IMR-90 (cell line): ENCODE measurements around the gene TLCD5. TPM values are rescaled to one million over a fixed set of nuclear protein-coding genes. Genes with fewer than 3 reads are reported as not detected.

Experiments
- ATAC-seq: fragments of 200-7000 bp; cut with Tn5 transposase; 2 replicates; pipeline ENCODE4 v1.9.1; 2020; ENCODE audit warnings: low read depth, mild to moderate bottlenecking, moderate library complexity
- BruUV-seq: library from RNA; stranded (reverse); fragments of 400-500 nt; replicated peaks from 2 replicates; lab custom pipeline; 2021; lab: Mats Ljungman, UMichigan
- CTCF ChIA-PET: fragments of 300-600 bp; formaldehyde crosslinking; extraction: SDS; loops from one replicate; lab custom pipeline; 2021; ENCODE audit warnings: antibody characterized with exemption; lab: Yijun Ruan, JAX
- POLR2A ChIA-PET: fragments of 300-600 bp; sonication (Branson Sonifier 250); formaldehyde crosslinking; loops from one replicate; lab custom pipeline; 2022; ENCODE audit warnings: antibody characterized with exemption; ENCODE audit not compliant: unreplicated experiment; lab: Charles Lee
- DNase-seq: peaks from one replicate; pipeline ENCODE4 v3.0.0; 2013
- H2AFZ ChIP-seq: replicated peaks from 2 replicates; pipeline ENCODE3; 2013; ENCODE audit warnings: low read length, mild to moderate bottlenecking; ENCODE audit not compliant: poor library complexity
- H2AK5ac ChIP-seq: 2 replicates; pipeline ENCODE4 v1.6.1; 2013; ENCODE audit warnings: low read depth, low read length, inconsistent platforms
- H2AK9ac ChIP-seq: replicated peaks from 2 replicates; pipeline ENCODE3; 2013; ENCODE audit warnings: mild to moderate bottlenecking, low read depth, low read length, moderate library complexity; ENCODE audit not compliant: poor library complexity
- H2BK120ac ChIP-seq: 2 replicates; pipeline ENCODE4 v1.6.1; 2013; ENCODE audit warnings: low read depth, low read length, inconsistent platforms
- H2BK15ac ChIP-seq: 3 replicates; pipeline ENCODE4 v1.6.1; 2013; ENCODE audit warnings: low read depth, low read length, inconsistent platforms
- H2BK20ac ChIP-seq: 2 replicates; pipeline ENCODE4 v1.6.1; 2013; ENCODE audit warnings: low read depth, mild to moderate bottlenecking, inconsistent platforms, low read length, moderate library complexity
- H2BK5ac ChIP-seq: 2 replicates; pipeline ENCODE4 v1.6.1; 2013; ENCODE audit warnings: mild to moderate bottlenecking, low read depth, low read length, inconsistent platforms; ENCODE audit not compliant: poor library complexity, severe bottlenecking
- H3K14ac ChIP-seq: replicated peaks from 2 replicates; pipeline ENCODE4 v1.6.1; 2013; ENCODE audit warnings: low read depth, low read length, inconsistent platforms
- H3K18ac ChIP-seq: 2 replicates; pipeline ENCODE4 v1.6.1; 2013; ENCODE audit warnings: low read depth, low read length, control low read depth
- H3K23ac ChIP-seq: 2 replicates; pipeline ENCODE4 v1.6.1; 2013; ENCODE audit warnings: low read depth, low read length, inconsistent platforms
- H3K27ac ChIP-seq: 2 replicates; pipeline ENCODE4 v1.5.1; 2013; ENCODE audit warnings: mild to moderate bottlenecking, control low read depth, low read length; ENCODE audit not compliant: insufficient read depth
- H3K27me3 ChIP-seq: 2 replicates; pipeline ENCODE4 v1.6.1; 2013; ENCODE audit warnings: low read length; ENCODE audit not compliant: control insufficient read depth, insufficient read depth
- H3K36me3 ChIP-seq: 2 replicates; pipeline ENCODE4 v1.6.1; 2013; ENCODE audit warnings: low read length, mixed read lengths; ENCODE audit not compliant: control insufficient read depth, insufficient read depth
- H3K4ac ChIP-seq: 2 replicates; pipeline ENCODE4 v1.6.1; 2013; ENCODE audit warnings: low read depth, low read length, inconsistent platforms
- H3K4me1 ChIP-seq: 2 replicates; pipeline ENCODE4 v1.6.1; 2013; ENCODE audit warnings: low read length, mixed read lengths; ENCODE audit not compliant: control insufficient read depth, insufficient read depth
- H3K4me2 ChIP-seq: 2 replicates; pipeline ENCODE4 v1.6.1; 2013; ENCODE audit warnings: low read depth, mild to moderate bottlenecking, control low read depth, low read length, moderate library complexity
- H3K4me3 ChIP-seq: 2 replicates; pipeline ENCODE4 v1.5.1; 2013; ENCODE audit warnings: low read depth, mild to moderate bottlenecking, control low read depth, low read length, moderate library complexity; ENCODE audit not compliant: insufficient read depth
- H3K56ac ChIP-seq: 2 replicates; pipeline ENCODE4 v1.6.1; 2013; ENCODE audit warnings: low read length, inconsistent platforms; ENCODE audit not compliant: insufficient read depth; ENCODE audit errors: extremely low read depth
- H3K79me1 ChIP-seq, 2 experiments: 2 replicates each; pipeline ENCODE4 v1.6.1; 2013; ENCODE audit warnings: low read length in 2 of 2, inconsistent platforms in 1 of 2, low read depth in 1 of 2
- H3K9ac ChIP-seq: 2 replicates; pipeline ENCODE4 v1.6.1; 2013; ENCODE audit warnings: low read depth, low read length, control low read depth
- H3K9me1 ChIP-seq: 2 replicates; pipeline ENCODE4 v1.6.1; 2013; ENCODE audit warnings: low read length, inconsistent platforms; ENCODE audit not compliant: insufficient read depth
- H3K9me3 ChIP-seq: 2 replicates; pipeline ENCODE4 v1.6.1; 2013; ENCODE audit warnings: low read length; ENCODE audit not compliant: control insufficient read depth, insufficient read depth
- H4K20me1 ChIP-seq: 2 replicates; pipeline ENCODE4 v1.6.1; 2013; ENCODE audit warnings: low read length, inconsistent platforms; ENCODE audit not compliant: insufficient read depth
- H4K5ac ChIP-seq: 2 replicates; pipeline ENCODE4 v1.6.1; 2013; ENCODE audit warnings: mild to moderate bottlenecking, low read depth, low read length, control low read depth
- H4K8ac ChIP-seq, 2 experiments: 2 replicates each; pipeline ENCODE4 v1.6.1; 2013; ENCODE audit warnings: low read depth in 2 of 2, low read length in 2 of 2, control low read depth in 1 of 2, inconsistent platforms in 1 of 2
- H4K91ac ChIP-seq: 2 replicates; pipeline ENCODE4 v1.6.1; 2013; ENCODE audit warnings: low read depth, low read length, inconsistent platforms; ENCODE audit not compliant: insufficient read depth
- CEBPB ChIP-seq: IDR thresholded peaks from 2 replicates; pipeline ENCODE4 v1.6.1; 2012; ENCODE audit warnings: low read depth, low read length, improper control_type of control experiment
- CHD1 ChIP-seq: IDR thresholded peaks from 2 replicates; pipeline ENCODE4 v1.6.1; 2012; ENCODE audit warnings: low read depth, low read length, improper control_type of control experiment
- FOS ChIP-seq: fragments of 150-350 bp; IDR thresholded peaks from 2 replicates; pipeline ENCODE4 v1.6.1; 2016; ENCODE audit warnings: low read depth, low read length
- MAFK ChIP-seq: IDR thresholded peaks from 2 replicates; pipeline ENCODE4 v1.6.1; 2012; ENCODE audit warnings: low read depth, low read length, improper control_type of control experiment
- MAZ ChIP-seq: IDR thresholded peaks from 2 replicates; pipeline ENCODE4 v1.6.1; 2012; ENCODE audit warnings: low read depth, mild to moderate bottlenecking, low read length, improper control_type of control experiment, moderate library complexity, borderline replicate concordance
- MXI1 ChIP-seq: IDR thresholded peaks from 2 replicates; pipeline ENCODE4 v1.6.1; 2012; ENCODE audit warnings: low read depth, mild to moderate bottlenecking, low read length, moderate library complexity, borderline replicate concordance
- NFE2L2 ChIP-seq: fragments of 150-350 bp; IDR thresholded peaks from 2 replicates; pipeline ENCODE4 v1.6.1; 2016; ENCODE audit warnings: low read depth, mild to moderate bottlenecking, low read length
- RAD21 ChIP-seq: IDR thresholded peaks from 2 replicates; pipeline ENCODE4 v1.6.1; 2012; ENCODE audit warnings: low read length, improper control_type of control experiment
- RFX5 ChIP-seq: IDR thresholded peaks from 2 replicates; pipeline ENCODE4 v1.8.0; 2012; ENCODE audit warnings: low read depth, mild to moderate bottlenecking, low read length, moderate library complexity
- SMC3 ChIP-seq: fragments of 150-350 bp; IDR thresholded peaks from 2 replicates; pipeline ENCODE4 v1.6.1; 2016; ENCODE audit warnings: low read depth, mild to moderate bottlenecking, antibody characterized with exemption, low read length, moderate library complexity
- USF2 ChIP-seq: fragments of 150-350 bp; IDR thresholded peaks from 2 replicates; pipeline ENCODE4 v1.6.1; 2017; ENCODE audit warnings: mild to moderate bottlenecking, antibody characterized with exemption, low read length, low read depth
- WGBS, 2 experiments: methylation state at CpG; one replicate each; pipeline versions ENCODE4 v1.1.5 to v1.1.7; 2013; ENCODE audit warnings: missing lambda C conversion rate in 2 of 2; ENCODE audit not compliant: insufficient read length in 1 of 2; ENCODE audit errors: extremely low coverage in 2 of 2; 5-methylcytosine and 5-hydroxymethylcytosine counted together
- dilution Hi-C: fragments of 300-500 bp; cut with HindIII; formaldehyde crosslinking; loops from one replicate; pipeline ENCODE4 v1.14.3; 2018; ENCODE audit warnings: low sequenced_read_pairs; ENCODE audit not compliant: unreplicated experiment
- in situ Hi-C: fragments of 300-500 bp; cut with MboI; formaldehyde crosslinking; loops from 3 replicates; pipeline ENCODE4 v1.14.3; 2019; ENCODE audit warnings: low sequenced_read_pairs, inconsistent platforms, mixed read lengths
- intact Hi-C: fragments of 100-400 bp; cut with micrococcal nuclease; formaldehyde crosslinking; loops from 2 replicates; pipeline ENCODE4 v1.10.0; 2022
- polyA plus RNA-seq, 3 experiments: library from polyadenylated mRNA; depleted of rRNA; stranded (reverse); fragments of >200 nt; gene quantifications; 2 replicates each; pipeline ENCODE4 v1.2.3, GENCODE V29; 2012; ENCODE audit warnings: low replicate concordance in 1 of 3
- total RNA-seq: library from RNA; depleted of rRNA; stranded (reverse); fragments of >200 nt; gene quantifications from 2 replicates; pipeline ENCODE4 v1.2.3, GENCODE V29; 2012
- TF ChIP-seq, protein P1 (sequence below): conservative IDR thresholded peaks from 2 replicates; pipeline ENCODE4 v1.5.1; 2012; ENCODE audit warnings: mild to moderate bottlenecking, low read depth, low read length, improper control_type of control experiment
- TF ChIP-seq, protein P2 (sequence below): fragments of 150-350 bp; IDR thresholded peaks from 2 replicates; pipeline ENCODE4 v1.6.1; 2016; ENCODE audit warnings: low read depth, mild to moderate bottlenecking, low read length, moderate library complexity, borderline replicate concordance

The TLCD5 gene
- total and polyA plus RNA-seq, 2 of the 4 experiments (the other 2 are of a cell fraction), result 9.5 to 11.5 TPM

- Histone ChIP-seq H3K9me1 (peaks cover 10% of the 10 kb centered on the region; the same call in 1 of the 2 replicates), H2AK9ac (no peak overlapping the region), H3K14ac (no peak overlapping the region), H4K8ac (peak overlapping the region; percentile 2 to 42; a peak in 2 of 4 replicates), H3K4me2 (peak overlapping the region; percentile 85; the same call in 1 of the 2 replicates), H2AK5ac (no peak overlapping the region), H3K56ac (peak overlapping the region; percentile 21; the same call in 1 of the 2 replicates), H3K4me1 (peaks cover 11% of the 10 kb centered on the region), H2BK20ac (0 out of 2 replicates have a peak overlapping the region, but pooled peaks have one; percentile 22), H3K9ac (peak overlapping the region; percentile 45; the same call in 1 of the 2 replicates), H2BK120ac (peak overlapping the region; percentile 33; the same call in 1 of the 2 replicates), H3K18ac (peak overlapping the region; percentile 29; the same call in 1 of the 2 replicates), H4K5ac (peak overlapping the region; percentile 46; the same call in 1 of the 2 replicates), H4K91ac (no peak overlapping the region), H3K9me3 (no peaks in the 10 kb centered on the region), H3K27me3 (no peaks in the 10 kb centered on the region), H2BK5ac (peak overlapping the region; percentile 87), H2BK15ac (no peak overlapping the region), H3K27ac (peak overlapping the region; percentile 42; the same call in 1 of the 2 replicates), H3K36me3 (peaks cover 4% of the 10 kb centered on the region), H3K4ac (peak overlapping the region; percentile 26; the same call in 1 of the 2 replicates), H3K4me3 (peak overlapping the region; percentile 93), H4K20me1 (peaks cover 30% of the 10 kb centered on the region), H3K23ac (peak overlapping the region; percentile 67; the same call in 1 of the 2 replicates), H2AFZ (no peak overlapping the region), H3K79me1 (peaks cover 5 to 31% of the 10 kb centered on the region in 2 experiments; a peak in 3 of 4 replicates)
- in situ Hi-C loops (loop anchor here (25.0 kb wide), 1 partner anchor 102 kb away; no protein-coding TSS in a partner anchor), intact Hi-C loops (loop anchor here (5.0 to 10.0 kb wide), 7 partner anchors 52 to 1260 kb away; no protein-coding TSS in a partner anchor), dilution Hi-C loops (no loop called here)
- 0% methylated on average over 1 of the region's 8 CpGs; no CpG with 5 or more reads in 1 of the 2 experiments for WGBS, 2 experiments
- peak; percentile 94 for DNase-seq
- no TSS peak for BruUV-seq
- ChIA-PET CTCF (interaction anchor here (0.6 to 1.0 kb wide), 10 partner anchors 11 to 1083 kb away, joined by 3 to 6 read pairs (median 3); no protein-coding TSS in a partner anchor), POLR2A (interaction anchor here (1.5 kb wide), 1 partner anchor 10 kb away, joined by 3 read pairs; the partner anchor contains the start of gene TLCD5)
- peak; percentile 19 for ATAC-seq
- TF ChIP-seq MAZ, result no peak
- TF ChIP-seq, protein P1, sequence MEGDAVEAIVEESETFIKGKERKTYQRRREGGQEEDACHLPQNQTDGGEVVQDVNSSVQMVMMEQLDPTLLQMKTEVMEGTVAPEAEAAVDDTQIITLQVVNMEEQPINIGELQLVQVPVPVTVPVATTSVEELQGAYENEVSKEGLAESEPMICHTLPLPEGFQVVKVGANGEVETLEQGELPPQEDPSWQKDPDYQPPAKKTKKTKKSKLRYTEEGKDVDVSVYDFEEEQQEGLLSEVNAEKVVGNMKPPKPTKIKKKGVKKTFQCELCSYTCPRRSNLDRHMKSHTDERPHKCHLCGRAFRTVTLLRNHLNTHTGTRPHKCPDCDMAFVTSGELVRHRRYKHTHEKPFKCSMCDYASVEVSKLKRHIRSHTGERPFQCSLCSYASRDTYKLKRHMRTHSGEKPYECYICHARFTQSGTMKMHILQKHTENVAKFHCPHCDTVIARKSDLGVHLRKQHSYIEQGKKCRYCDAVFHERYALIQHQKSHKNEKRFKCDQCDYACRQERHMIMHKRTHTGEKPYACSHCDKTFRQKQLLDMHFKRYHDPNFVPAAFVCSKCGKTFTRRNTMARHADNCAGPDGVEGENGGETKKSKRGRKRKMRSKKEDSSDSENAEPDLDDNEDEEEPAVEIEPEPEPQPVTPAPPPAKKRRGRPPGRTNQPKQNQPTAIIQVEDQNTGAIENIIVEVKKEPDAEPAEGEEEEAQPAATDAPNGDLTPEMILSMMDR, result peak; percentile 73
- no peak for TF ChIP-seq USF2
- peak; percentile 83; the same call in 1 of the 2 replicates for TF ChIP-seq CHD1
- TF ChIP-seq FOS, result no peak
- TF ChIP-seq MAFK, result no peak
- TF ChIP-seq SMC3, result peak; percentile 74
- no peak for TF ChIP-seq NFE2L2
- TF ChIP-seq MXI1, result no peak
- TF ChIP-seq, protein P2, sequence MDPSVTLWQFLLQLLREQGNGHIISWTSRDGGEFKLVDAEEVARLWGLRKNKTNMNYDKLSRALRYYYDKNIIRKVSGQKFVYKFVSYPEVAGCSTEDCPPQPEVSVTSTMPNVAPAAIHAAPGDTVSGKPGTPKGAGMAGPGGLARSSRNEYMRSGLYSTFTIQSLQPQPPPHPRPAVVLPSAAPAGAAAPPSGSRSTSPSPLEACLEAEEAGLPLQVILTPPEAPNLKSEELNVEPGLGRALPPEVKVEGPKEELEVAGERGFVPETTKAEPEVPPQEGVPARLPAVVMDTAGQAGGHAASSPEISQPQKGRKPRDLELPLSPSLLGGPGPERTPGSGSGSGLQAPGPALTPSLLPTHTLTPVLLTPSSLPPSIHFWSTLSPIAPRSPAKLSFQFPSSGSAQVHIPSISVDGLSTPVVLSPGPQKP, result no peak
- no peak for TF ChIP-seq RFX5
- peak; percentile 80 for TF ChIP-seq RAD21
- TF ChIP-seq CEBPB, result peak; percentile 91
Measured at GRCh38 chr11:120334894-120335462, 9.9 kb downstream of the TLCD5 start.
